ENCODE results near the gene SPAG17. TPM values are rescaled to one million over a fixed set of nuclear protein-coding genes. Genes with fewer than 3 reads are reported as not detected.

Gene SPAG17
- total and polyA plus RNA-seq, 2 of the 13 experiments (the other 11 are each of a cell fraction or from before 2014, with no cell fraction given): not detected

GRCh38 chr1:117932576-117932975 is 252.5 kb downstream of the SPAG17 start:
- peaks cover 56% of the 10 kb centered on the region for H3K79me2 ChIP-seq (ENCODE audit: insufficient read depth, low read length)
- ChIA-PET POLR2A (no interaction called here), CTCF (ENCODE audit: low intra/inter-chr PET ratio, low total read pairs) (no interaction called here)
- no TSS peak for BruUV-seq (replicated peaks)
- WGBS (ENCODE audit: low lambda C conversion rate): 96% methylated on average over 4 of the region's 4 CpGs
- H3K9me3 ChIP-seq (ENCODE audit: low read length): no peaks in the 10 kb centered on the region
- no peak for ATAC-seq
- H2AFZ ChIP-seq (ENCODE audit: low read length): no peak overlapping the region
- peaks cover 3% of the 10 kb centered on the region; the same call in 1 of the 2 replicates for H4K20me1 ChIP-seq (ENCODE audit: insufficient read depth, low read length)
- no peaks in the 10 kb centered on the region; a peak in 1 of 5 replicates for H3K27me3 ChIP-seq (ENCODE audit: control insufficient read depth in 1 of 2, insufficient read depth in 2 of 2, low read length in 2 of 2)
- intact Hi-C loops (cut with micrococcal nuclease; ENCODE audit: unreplicated experiment) (no loop called here), in situ Hi-C loops (cut with HindIII; ENCODE audit: extremely low pct_ligation_motif_present, low pct_unique_long_range_greater_than_20kb) (no loop called here)
- DNase-seq (ENCODE audit: low spot score): no peak
- H3K4me1 ChIP-seq (ENCODE audit: insufficient read depth, low read length): peaks cover 34% of the 10 kb centered on the region
- H3K36me3 ChIP-seq (replicated peaks in 1 of 2; ENCODE audit: control insufficient read depth in 1 of 2, insufficient read depth in 2 of 2, low read length in 2 of 2): peaks cover 5 to 32% of the 10 kb centered on the region in 2 experiments
- no peak overlapping the region for H3K27ac ChIP-seq (ENCODE audit: extremely low read length, insufficient read depth, low read length)
- no peak overlapping the region for H3K4me2 ChIP-seq (ENCODE audit: low read depth, low read length)
- no peak for FAIRE-seq
- no peak overlapping the region for H3K9ac ChIP-seq (ENCODE audit: insufficient read depth, low read depth, low read length)
- H3K4me3 ChIP-seq (replicated peaks in 1 of 3; ENCODE audit: insufficient read depth in 1 of 3, low read depth in 2 of 3, low read length in 3 of 3): no peak overlapping the region
- TF ChIP-seq WIZ (CRISPR knock-in tag; IDR thresholded peaks at IDR 0.05): no peak
- TF ChIP-seq ZNF749 (CRISPR knock-in tag; IDR thresholded peaks at IDR 0.05; ENCODE audit: borderline replicate concordance): no peak
- TF ChIP-seq ZMYM4 (CRISPR knock-in tag; IDR thresholded peaks at IDR 0.05): no peak
- TF ChIP-seq SRY (CRISPR knock-in tag; IDR thresholded peaks at IDR 0.05): no peak
- TF ChIP-seq ATF3 (CRISPR knock-in tag; IDR thresholded peaks at IDR 0.05): no peak
- TF ChIP-seq ZNF224 (CRISPR knock-in tag; IDR thresholded peaks at IDR 0.05): no peak
- no peak for TF ChIP-seq ZNF772 (CRISPR knock-in tag; IDR thresholded peaks at IDR 0.05)
- TF ChIP-seq PHB2 (IDR thresholded peaks at IDR 0.05; ENCODE audit: partially characterized antibody): no peak
- TF ChIP-seq ZNF720 (CRISPR knock-in tag; IDR thresholded peaks at IDR 0.05): no peak
- no peak for TF ChIP-seq ZNF766 (CRISPR knock-in tag; IDR thresholded peaks at IDR 0.05; ENCODE audit: borderline replicate concordance)
- TF ChIP-seq NCOA5 (CRISPR knock-in tag; IDR thresholded peaks at IDR 0.05): no peak
- TF ChIP-seq ATF2 (CRISPR knock-in tag; IDR thresholded peaks at IDR 0.05): no peak
- TF ChIP-seq EED (CRISPR knock-in tag; IDR thresholded peaks at IDR 0.05): no peak
- TF ChIP-seq AKNA (CRISPR knock-in tag; IDR thresholded peaks at IDR 0.05; ENCODE audit: borderline replicate concordance): no peak
- no peak for TF ChIP-seq ZNF740 (CRISPR knock-in tag; IDR thresholded peaks at IDR 0.05)
- TF ChIP-seq ZNF577 (CRISPR knock-in tag; IDR thresholded peaks at IDR 0.05; ENCODE audit: borderline replicate concordance, low read depth): no peak
- TF ChIP-seq ZSCAN5A (CRISPR knock-in tag; IDR thresholded peaks at IDR 0.05; ENCODE audit: borderline replicate concordance): no peak
